Panc1 (cell line): Measurements from ENCODE around the gene IMMT.

Experiments
- TF ChIP-seq, protein P1 (sequence below): fragments of 450-650 bp; IDR thresholded peaks from 2 replicates; pipeline ENCODE4 v1.5.1; 2017; ENCODE audit warnings: mild to moderate bottlenecking
- TF ChIP-seq, protein P2 (sequence below), 2 experiments: IDR thresholded peaks; 2 replicates each; pipeline ENCODE4 v1.6.1; 2011 to 2012; ENCODE audit warnings: low read depth in 2 of 2, control low read depth in 1 of 2, low read length in 1 of 2, mild to moderate bottlenecking in 1 of 2, moderate library complexity in 1 of 2; ENCODE audit not compliant: insufficient read depth in 1 of 2

DNA sequence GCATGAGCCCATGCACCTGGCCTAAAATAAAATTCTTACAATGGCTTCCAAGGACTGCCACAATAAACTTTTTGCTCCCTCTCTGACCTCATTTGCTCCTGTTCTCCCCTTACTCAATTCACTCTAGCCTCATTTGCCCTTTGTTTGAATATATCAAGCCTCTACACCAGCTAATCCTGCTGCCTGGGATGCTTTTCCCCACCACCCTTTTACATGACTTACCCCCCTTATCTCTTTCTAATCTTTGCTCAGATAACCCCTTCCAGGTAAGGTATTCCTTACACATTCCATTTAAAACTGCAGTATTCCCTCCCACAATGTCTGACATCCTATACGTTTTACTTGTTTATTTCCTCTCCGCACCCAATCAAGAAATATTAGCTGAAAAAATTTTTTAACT is 22.7 kb downstream of the IMMT start:
- TF ChIP-seq, protein P1, sequence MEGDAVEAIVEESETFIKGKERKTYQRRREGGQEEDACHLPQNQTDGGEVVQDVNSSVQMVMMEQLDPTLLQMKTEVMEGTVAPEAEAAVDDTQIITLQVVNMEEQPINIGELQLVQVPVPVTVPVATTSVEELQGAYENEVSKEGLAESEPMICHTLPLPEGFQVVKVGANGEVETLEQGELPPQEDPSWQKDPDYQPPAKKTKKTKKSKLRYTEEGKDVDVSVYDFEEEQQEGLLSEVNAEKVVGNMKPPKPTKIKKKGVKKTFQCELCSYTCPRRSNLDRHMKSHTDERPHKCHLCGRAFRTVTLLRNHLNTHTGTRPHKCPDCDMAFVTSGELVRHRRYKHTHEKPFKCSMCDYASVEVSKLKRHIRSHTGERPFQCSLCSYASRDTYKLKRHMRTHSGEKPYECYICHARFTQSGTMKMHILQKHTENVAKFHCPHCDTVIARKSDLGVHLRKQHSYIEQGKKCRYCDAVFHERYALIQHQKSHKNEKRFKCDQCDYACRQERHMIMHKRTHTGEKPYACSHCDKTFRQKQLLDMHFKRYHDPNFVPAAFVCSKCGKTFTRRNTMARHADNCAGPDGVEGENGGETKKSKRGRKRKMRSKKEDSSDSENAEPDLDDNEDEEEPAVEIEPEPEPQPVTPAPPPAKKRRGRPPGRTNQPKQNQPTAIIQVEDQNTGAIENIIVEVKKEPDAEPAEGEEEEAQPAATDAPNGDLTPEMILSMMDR = no peak
- TF ChIP-seq, protein P2, sequence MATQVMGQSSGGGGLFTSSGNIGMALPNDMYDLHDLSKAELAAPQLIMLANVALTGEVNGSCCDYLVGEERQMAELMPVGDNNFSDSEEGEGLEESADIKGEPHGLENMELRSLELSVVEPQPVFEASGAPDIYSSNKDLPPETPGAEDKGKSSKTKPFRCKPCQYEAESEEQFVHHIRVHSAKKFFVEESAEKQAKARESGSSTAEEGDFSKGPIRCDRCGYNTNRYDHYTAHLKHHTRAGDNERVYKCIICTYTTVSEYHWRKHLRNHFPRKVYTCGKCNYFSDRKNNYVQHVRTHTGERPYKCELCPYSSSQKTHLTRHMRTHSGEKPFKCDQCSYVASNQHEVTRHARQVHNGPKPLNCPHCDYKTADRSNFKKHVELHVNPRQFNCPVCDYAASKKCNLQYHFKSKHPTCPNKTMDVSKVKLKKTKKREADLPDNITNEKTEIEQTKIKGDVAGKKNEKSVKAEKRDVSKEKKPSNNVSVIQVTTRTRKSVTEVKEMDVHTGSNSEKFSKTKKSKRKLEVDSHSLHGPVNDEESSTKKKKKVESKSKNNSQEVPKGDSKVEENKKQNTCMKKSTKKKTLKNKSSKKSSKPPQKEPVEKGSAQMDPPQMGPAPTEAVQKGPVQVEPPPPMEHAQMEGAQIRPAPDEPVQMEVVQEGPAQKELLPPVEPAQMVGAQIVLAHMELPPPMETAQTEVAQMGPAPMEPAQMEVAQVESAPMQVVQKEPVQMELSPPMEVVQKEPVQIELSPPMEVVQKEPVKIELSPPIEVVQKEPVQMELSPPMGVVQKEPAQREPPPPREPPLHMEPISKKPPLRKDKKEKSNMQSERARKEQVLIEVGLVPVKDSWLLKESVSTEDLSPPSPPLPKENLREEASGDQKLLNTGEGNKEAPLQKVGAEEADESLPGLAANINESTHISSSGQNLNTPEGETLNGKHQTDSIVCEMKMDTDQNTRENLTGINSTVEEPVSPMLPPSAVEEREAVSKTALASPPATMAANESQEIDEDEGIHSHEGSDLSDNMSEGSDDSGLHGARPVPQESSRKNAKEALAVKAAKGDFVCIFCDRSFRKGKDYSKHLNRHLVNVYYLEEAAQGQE (IDR thresholded peaks at IDR 0.05; ENCODE audit: insufficient read depth in 1 of 2, low read depth in 2 of 2, low read length in 1 of 2) = no peak
